Measurements from ENCODE around the gene FLNC. TPM values are rescaled to one million over a fixed set of nuclear protein-coding genes. Genes with fewer than 3 reads are reported as not detected.

FLNC gene
- total and polyA plus RNA-seq, 2 donors (not counting 3 experiments of a cell fraction or from before 2014, with no cell fraction given): 19.5 to 81.9 TPM

- dilution Hi-C loops (cut with MboI; ENCODE audit: extremely low pct_ligation_motif_present, low sequenced_read_pairs): no loop called here
- H3K27ac ChIP-seq (ENCODE audit: insufficient read depth, low read depth, low read length): peak overlapping the region; percentile 57
- H3K36me3 ChIP-seq (ENCODE audit: control insufficient read depth in 2 of 2, extremely low read depth in 1 of 2, insufficient read depth in 2 of 2, low read length in 2 of 2): peaks cover 0 to 14% of the 10 kb centered on the region in 2 experiments
- ChIA-PET POLR2A (interaction anchor here (0.6 kb wide), 1 partner anchor 12 kb away, joined by 4 read pairs; no protein-coding TSS in a partner anchor), CTCF (interaction anchor here (0.9 to 3.5 kb wide), 11 partner anchors 10 to 228 kb away, joined by 3 to 42 read pairs (median 5); partner anchors contain the start of gene CALU)
- peaks cover 10% of the 10 kb centered on the region for H3K79me2 ChIP-seq (ENCODE audit: control insufficient read depth, insufficient read depth, low read length)
- peak overlapping the region; percentile 75 for H3K4me2 ChIP-seq (ENCODE audit: insufficient read depth, low read length)
- no peaks in the 10 kb centered on the region for H3K9me3 ChIP-seq (replicated peaks; ENCODE audit: control insufficient read depth, insufficient read depth, low read length)
- FAIRE-seq (peak; percentile 76), DNase-seq (ENCODE audit: low read depth, low spot score) (peak; percentile 67)
- H3K4me3 ChIP-seq (replicated peaks in 1 of 3; ENCODE audit: insufficient read depth in 1 of 3, low read depth in 1 of 3, low read length in 3 of 3): peak overlapping the region; percentile 48 to 67 (median 62)
- no peaks in the 10 kb centered on the region for H4K20me1 ChIP-seq (replicated peaks; ENCODE audit: control insufficient read depth, extremely low read depth, insufficient read depth, low read length)
- peak overlapping the region; percentile 65 for H3K9ac ChIP-seq (replicated peaks; ENCODE audit: extremely low read depth, insufficient read depth, low read length)
- H2AFZ ChIP-seq (ENCODE audit: low read depth, low read length): peak overlapping the region; percentile 76
- intact Hi-C loops (cut with micrococcal nuclease): loop anchor here (1.0 kb wide), 2 partner anchors 17 to 72 kb away; partner anchors contain the start of gene CCDC136
- H3K27me3 ChIP-seq (ENCODE audit: control insufficient read depth in 2 of 2, insufficient read depth in 2 of 2, low read length in 2 of 2): no peaks in the 10 kb centered on the region
- H3K9me1 ChIP-seq (replicated peaks; ENCODE audit: control insufficient read depth, extremely low read depth, insufficient read depth, low read length): no peaks in the 10 kb centered on the region
- BruUV-seq (replicated peaks): no TSS peak
- TF ChIP-seq EZH2 (IDR thresholded peaks at IDR 0.05; ENCODE audit: borderline replicate concordance, low read depth, low read length, severe bottlenecking): no peak
- TF ChIP-seq, protein P1, sequence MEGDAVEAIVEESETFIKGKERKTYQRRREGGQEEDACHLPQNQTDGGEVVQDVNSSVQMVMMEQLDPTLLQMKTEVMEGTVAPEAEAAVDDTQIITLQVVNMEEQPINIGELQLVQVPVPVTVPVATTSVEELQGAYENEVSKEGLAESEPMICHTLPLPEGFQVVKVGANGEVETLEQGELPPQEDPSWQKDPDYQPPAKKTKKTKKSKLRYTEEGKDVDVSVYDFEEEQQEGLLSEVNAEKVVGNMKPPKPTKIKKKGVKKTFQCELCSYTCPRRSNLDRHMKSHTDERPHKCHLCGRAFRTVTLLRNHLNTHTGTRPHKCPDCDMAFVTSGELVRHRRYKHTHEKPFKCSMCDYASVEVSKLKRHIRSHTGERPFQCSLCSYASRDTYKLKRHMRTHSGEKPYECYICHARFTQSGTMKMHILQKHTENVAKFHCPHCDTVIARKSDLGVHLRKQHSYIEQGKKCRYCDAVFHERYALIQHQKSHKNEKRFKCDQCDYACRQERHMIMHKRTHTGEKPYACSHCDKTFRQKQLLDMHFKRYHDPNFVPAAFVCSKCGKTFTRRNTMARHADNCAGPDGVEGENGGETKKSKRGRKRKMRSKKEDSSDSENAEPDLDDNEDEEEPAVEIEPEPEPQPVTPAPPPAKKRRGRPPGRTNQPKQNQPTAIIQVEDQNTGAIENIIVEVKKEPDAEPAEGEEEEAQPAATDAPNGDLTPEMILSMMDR (IDR thresholded peaks at IDR 0.05; ENCODE audit: extremely low read depth in 1 of 2, insufficient read depth in 1 of 2, low read depth in 1 of 2, low read length in 2 of 2): peak; percentile 65 to 67
- H3K4me1 ChIP-seq (ENCODE audit: control insufficient read depth, extremely low read depth, insufficient read depth, low read length): peaks cover 9% of the 10 kb centered on the region
Measured at GRCh38 chr7:128863433-128863989, 33.3 kb downstream of the FLNC start.

GRCh38 chr7:128865303-128865702 is 35.1 kb downstream of the FLNC start:
- Histone ChIP-seq H3K4me3 (replicated peaks in 1 of 3; ENCODE audit: insufficient read depth in 1 of 3, low read depth in 1 of 3, low read length in 3 of 3) (no peak overlapping the region), H3K36me3 (ENCODE audit: control insufficient read depth in 2 of 2, extremely low read depth in 1 of 2, insufficient read depth in 2 of 2, low read length in 2 of 2) (peaks cover 0 to 14% of the 10 kb centered on the region in 2 experiments), H3K79me2 (ENCODE audit: control insufficient read depth, insufficient read depth, low read length) (peaks cover 10% of the 10 kb centered on the region), H4K20me1 (replicated peaks; ENCODE audit: control insufficient read depth, extremely low read depth, insufficient read depth, low read length) (no peaks in the 10 kb centered on the region), H3K4me1 (ENCODE audit: control insufficient read depth, extremely low read depth, insufficient read depth, low read length) (peaks cover 11% of the 10 kb centered on the region), H3K27ac (ENCODE audit: insufficient read depth, low read depth, low read length) (no peak overlapping the region), H3K27me3 (ENCODE audit: control insufficient read depth in 2 of 2, insufficient read depth in 2 of 2, low read length in 2 of 2) (peaks cover 0 to 2% of the 10 kb centered on the region in 2 experiments), H3K9me3 (replicated peaks; ENCODE audit: control insufficient read depth, insufficient read depth, low read length) (no peaks in the 10 kb centered on the region), H3K4me2 (ENCODE audit: insufficient read depth, low read length) (no peak overlapping the region), H3K9me1 (replicated peaks; ENCODE audit: control insufficient read depth, extremely low read depth, insufficient read depth, low read length) (no peaks in the 10 kb centered on the region), H2AFZ (ENCODE audit: low read depth, low read length) (no peak overlapping the region), H3K9ac (replicated peaks; ENCODE audit: extremely low read depth, insufficient read depth, low read length) (no peak overlapping the region)
- POLR2A ChIA-PET: no interaction called here
- BruUV-seq (replicated peaks): no TSS peak
- intact Hi-C loops (cut with micrococcal nuclease): no loop called here
- DNase-seq (ENCODE audit: low read depth, low spot score) (no peak), FAIRE-seq (no peak)
- dilution Hi-C loops (cut with MboI; ENCODE audit: extremely low pct_ligation_motif_present, low sequenced_read_pairs): no loop called here
- CTCF ChIA-PET: no interaction called here
- TF ChIP-seq MYC (IDR thresholded peaks at IDR 0.05; ENCODE audit: low read depth, low read length) (no peak), POLR2A (IDR thresholded peaks at IDR 0.05; ENCODE audit: low read depth, low read length) (no peak), MAX (IDR thresholded peaks at IDR 0.05; ENCODE audit: insufficient read depth, insufficient read length) (no peak), FOS (IDR thresholded peaks at IDR 0.05; ENCODE audit: borderline replicate concordance, insufficient read depth, low read length) (no peak), POLR2AphosphoS5 (IDR thresholded peaks at IDR 0.05; ENCODE audit: insufficient read depth, low read depth, low read length) (no peak), JUN (IDR thresholded peaks at IDR 0.05; ENCODE audit: borderline replicate concordance, insufficient read depth, insufficient read length, low read depth) (no peak), EZH2 (IDR thresholded peaks at IDR 0.05; ENCODE audit: borderline replicate concordance, low read depth, low read length, severe bottlenecking) (no peak)
- TF ChIP-seq, protein P1 (IDR thresholded peaks at IDR 0.05; ENCODE audit: extremely low read depth in 1 of 2, insufficient read depth in 1 of 2, low read depth in 1 of 2, low read length in 2 of 2): no peak

Measured in endothelial cell of umbilical vein (primary cell).